Stimulated activated CD8-positive, alpha-beta memory T cell treated with anti-CD3 and anti-CD28 coated beads, Interleukin-12 subunit alpha, Interleukin-12 subunit beta, amount 100 ng/mL, for 24 hours (primary cell): Measurements from ENCODE around the gene GGCT.

Experiments used
- DNase-seq: peaks from one replicate; pipeline ENCODE4 v3.0.0-alpha.2; 2020; ENCODE audit errors: extremely low read depth

GGCT gene

DNA sequence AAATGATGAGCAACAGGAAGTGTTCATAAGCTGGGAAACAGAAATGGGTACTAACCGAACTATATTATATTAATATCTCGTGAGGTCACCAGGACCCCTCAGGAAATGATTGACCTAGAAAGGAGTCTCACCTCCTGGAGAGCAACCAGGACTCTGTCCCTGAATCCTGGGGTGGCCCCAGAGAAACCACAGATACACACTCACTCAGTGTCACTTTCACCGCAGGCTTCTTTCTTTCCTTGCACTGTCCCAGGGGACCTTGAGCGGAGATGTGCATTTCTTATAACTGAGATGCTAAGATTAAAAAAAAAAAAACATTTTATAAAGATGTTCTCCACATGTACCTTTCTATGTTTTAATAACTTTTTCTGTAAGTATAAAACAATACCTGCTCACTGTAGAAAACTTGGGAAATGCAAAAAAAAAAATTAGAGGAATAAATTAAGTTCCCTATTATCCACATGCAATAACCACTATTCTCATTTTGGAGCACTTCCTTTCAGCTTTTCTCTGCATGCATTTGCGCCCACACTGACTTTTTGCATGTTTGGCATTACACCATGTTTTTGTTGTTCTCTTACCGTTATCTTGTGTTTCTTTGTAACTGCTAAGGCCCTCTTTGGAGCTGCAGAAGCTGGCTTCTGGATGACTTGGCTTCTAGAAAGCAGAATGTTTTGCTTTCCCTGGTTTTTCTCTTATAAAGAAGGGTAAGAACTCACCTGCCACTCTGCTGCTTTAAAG is 41.1 kb downstream of the GGCT start:
- no peak for DNase-seq

DNA sequence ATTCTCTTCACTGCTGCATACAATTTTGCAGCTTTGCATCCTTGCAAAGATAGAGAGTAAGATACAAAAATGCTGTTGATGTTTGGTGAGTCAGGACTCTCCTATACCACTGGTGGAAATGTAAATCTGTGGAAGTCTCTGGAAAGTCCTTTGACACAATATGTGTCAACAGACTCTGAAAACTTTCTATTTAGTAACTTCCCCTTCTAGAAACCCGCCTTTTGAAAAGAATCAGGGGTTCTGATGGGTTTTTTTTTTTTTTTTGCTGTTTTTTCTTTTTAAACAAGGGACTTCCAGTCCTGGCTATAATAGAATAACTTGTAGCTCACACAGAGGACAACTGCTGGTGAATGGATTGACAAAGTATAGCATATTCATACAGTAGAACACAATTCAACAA is 42.5 kb downstream of the GGCT start:
- DNase-seq: no peak

GRCh38 chr7:30460246-30460633 is 44.4 kb downstream of the GGCT start:
- DNase-seq: no peak

DNA sequence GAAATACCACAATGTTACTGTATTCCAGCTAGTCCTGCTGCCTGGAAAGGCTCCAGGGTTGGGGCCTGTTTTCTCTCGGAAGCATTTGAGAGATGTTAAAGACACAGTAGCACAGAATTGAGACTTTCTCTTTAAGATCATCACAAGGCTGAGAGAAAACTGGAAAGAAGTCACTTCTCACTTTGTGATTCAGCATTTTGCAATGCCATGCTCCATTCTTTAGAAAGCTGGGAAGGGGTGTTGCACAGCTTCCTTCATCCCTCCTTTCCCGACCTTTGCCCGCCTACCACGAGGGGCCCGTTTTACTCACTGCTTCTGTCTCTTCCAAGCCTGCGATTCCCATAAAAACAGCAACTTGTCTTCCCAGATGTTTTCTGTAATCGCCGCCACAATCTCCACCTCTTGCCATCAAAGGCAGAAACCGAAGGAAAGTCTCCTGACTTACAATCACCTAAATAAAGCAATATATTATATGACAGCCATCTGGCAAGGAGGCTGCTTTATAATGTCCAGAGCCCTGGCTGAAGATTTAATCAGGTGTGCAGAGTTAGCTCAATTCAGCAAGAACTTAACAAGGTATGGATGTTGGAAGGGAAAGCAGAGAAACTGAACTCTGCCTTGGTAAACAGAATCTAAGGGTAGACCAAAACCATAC is 44.9 kb downstream of the GGCT start:
- no peak for DNase-seq

- no peak for DNase-seq
These were observed 46.3 kb downstream of the GGCT start for GRCh38 chr7:30458311-30458710.

DNA sequence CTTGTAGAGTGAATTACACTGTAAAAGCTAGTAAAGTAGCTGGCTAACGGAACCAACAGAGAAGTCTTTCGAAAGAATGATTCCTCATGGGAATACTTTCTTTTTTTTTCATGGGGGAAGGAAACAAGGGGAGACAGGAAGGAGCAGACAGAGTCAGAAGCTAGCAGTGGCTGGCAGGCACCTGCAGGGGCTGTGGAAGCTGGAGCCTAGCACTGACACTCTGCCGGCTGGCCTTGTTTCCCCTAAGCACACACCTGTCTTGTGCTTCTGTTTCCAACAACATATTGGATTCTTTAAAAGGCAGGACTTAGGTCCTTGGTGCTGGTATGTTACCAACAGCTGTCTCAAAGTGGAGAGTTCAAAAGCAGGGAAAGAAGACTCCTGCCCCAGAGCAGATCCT is 50.7 kb downstream of the GGCT start:
- DNase-seq: no peak

DNA sequence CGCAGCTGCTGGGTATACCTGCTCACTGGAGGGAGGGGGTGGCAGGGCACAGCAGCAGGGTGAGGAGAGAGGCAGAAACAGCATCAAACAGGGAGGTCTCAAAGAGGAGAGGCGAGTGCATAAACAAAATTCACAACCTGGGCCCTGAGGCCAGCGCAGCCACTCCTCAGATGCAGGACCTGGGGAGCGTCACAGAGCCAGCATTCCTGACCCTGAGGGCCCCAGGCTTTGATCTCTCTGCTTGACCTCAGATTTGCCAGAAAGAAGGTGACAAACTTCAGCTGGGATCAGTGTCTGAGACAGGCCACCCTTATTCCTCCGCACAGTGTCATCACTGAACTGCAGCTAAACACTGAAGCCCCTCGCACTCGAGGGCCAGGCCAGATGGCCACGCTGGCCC is 51.6 kb downstream of the GGCT start:
- DNase-seq: no peak

GRCh38 chr7:30452280-30452930 is 52.2 kb downstream of the GGCT start:
- no peak for DNase-seq

DNA sequence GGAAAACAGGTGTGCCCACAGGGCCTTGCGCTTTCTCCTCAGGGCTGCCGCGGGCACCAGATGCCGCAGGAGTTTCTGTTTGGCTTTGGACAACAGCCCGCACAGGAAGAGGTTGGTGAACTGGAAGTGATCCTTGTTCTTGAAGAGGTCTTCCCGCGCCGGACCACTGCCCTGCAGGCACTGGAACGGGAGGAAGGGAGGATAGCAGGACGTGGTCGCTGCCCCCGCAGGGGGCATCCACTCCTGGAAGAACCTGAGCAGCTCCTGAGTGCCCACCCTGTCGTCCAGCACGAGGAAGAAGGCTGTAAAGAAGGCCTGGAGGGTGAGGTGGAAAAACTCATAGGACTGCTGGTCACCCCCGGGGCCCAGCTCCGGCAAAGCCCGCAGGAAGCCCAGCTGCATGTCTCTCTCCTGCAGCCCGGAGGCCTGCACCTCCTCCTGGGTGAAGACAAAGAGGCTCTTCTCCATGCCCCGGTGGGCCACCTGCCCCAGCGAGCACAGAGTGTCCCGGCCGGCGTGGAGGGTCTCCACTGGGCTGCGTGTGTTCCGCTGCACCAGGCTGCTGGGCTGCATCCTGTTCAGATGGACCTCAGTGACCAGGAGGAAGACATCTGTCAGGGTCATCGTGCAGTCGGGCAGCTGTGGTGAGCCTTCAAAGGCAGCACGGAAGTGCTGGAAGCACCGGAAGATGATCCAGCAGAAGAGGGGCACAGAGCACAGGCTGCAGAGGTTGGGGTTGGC is 52.9 kb downstream of the GGCT start:
- DNase-seq: no peak

- no peak for DNase-seq
These were observed 53.6 kb downstream of the GGCT start for GRCh38 chr7:30450983-30451497.

- DNase-seq: no peak
These were observed 54.2 kb downstream of the GGCT start for GRCh38 chr7:30450240-30450982.

- no peak for DNase-seq
These were observed 56.0 kb downstream of the GGCT start for GRCh38 chr7:30448461-30449189.

GRCh38 chr7:30447466-30447865 is 57.2 kb downstream of the GGCT start:
- no peak for DNase-seq
